Effector memory CD4-positive, alpha-beta T cell (primary cell): ENCODE measurements around the gene AOC2.
"Not testable (repeated sequence)": the region's sequence is repeated elsewhere in the genome, so short reads cannot be mapped to it uniquely, and the experiment has no call there.

Source experiments
- DNase-seq, 3 donors: peaks; one replicate each; pipeline ENCODE4 v3.0.0-alpha.2; 2020
- H3K27ac ChIP-seq: 2 replicates; pipeline ENCODE4 v1.7.0; 2013; ENCODE audit warnings: mild to moderate bottlenecking, low read length, moderate library complexity; ENCODE audit not compliant: insufficient read depth, poor library complexity, severe bottlenecking
- H3K27me3 ChIP-seq: replicated peaks from 2 replicates; pipeline ENCODE4 v1.7.0; 2013; ENCODE audit warnings: mild to moderate bottlenecking, low read length; ENCODE audit not compliant: insufficient read depth, control insufficient read depth, poor library complexity, severe bottlenecking
- H3K36me3 ChIP-seq: 2 replicates; pipeline ENCODE4 v1.7.0; 2013; ENCODE audit warnings: mild to moderate bottlenecking, low read length, moderate library complexity; ENCODE audit not compliant: control insufficient read depth, insufficient read depth
- H3K4me1 ChIP-seq: 2 replicates; pipeline ENCODE4 v1.7.0; 2013; ENCODE audit warnings: low read length, mild to moderate bottlenecking; ENCODE audit not compliant: control insufficient read depth, insufficient read depth, poor library complexity, severe bottlenecking
- H3K4me3 ChIP-seq: 2 replicates; pipeline ENCODE4 v1.7.0; 2013; ENCODE audit warnings: low read length, low read depth, mild to moderate bottlenecking; ENCODE audit not compliant: insufficient read depth, poor library complexity, severe bottlenecking
- H3K9me3 ChIP-seq: 2 replicates; pipeline ENCODE4 v1.7.0; 2013; ENCODE audit warnings: mild to moderate bottlenecking, low read length, moderate library complexity; ENCODE audit not compliant: control insufficient read depth

Gene AOC2

GRCh38 chr17:42845918-42846593 lies 1.7 kb downstream of the AOC2 start:
- H3K27ac ChIP-seq = no peak overlapping the region
- H3K9me3 ChIP-seq = no peaks in the 10 kb centered on the region
- H3K4me1 ChIP-seq = no peaks in the 10 kb centered on the region
- peaks cover 45% of the 10 kb centered on the region for H3K36me3 ChIP-seq
- no peak overlapping the region for H3K4me3 ChIP-seq
- no peaks in the 10 kb centered on the region for H3K27me3 ChIP-seq
- DNase-seq = no peak

- Histone ChIP-seq H3K27ac (no peak overlapping the region), H3K9me3 (no peaks in the 10 kb centered on the region), H3K4me1 (no peaks in the 10 kb centered on the region), H3K4me3 (no peak overlapping the region), H3K27me3 (no peaks in the 10 kb centered on the region), H3K36me3 (peaks cover 38% of the 10 kb centered on the region)
- no peak for DNase-seq
Observed at GRCh38 chr17:42846594-42847280, 2.4 kb downstream of the AOC2 start.

DNA sequence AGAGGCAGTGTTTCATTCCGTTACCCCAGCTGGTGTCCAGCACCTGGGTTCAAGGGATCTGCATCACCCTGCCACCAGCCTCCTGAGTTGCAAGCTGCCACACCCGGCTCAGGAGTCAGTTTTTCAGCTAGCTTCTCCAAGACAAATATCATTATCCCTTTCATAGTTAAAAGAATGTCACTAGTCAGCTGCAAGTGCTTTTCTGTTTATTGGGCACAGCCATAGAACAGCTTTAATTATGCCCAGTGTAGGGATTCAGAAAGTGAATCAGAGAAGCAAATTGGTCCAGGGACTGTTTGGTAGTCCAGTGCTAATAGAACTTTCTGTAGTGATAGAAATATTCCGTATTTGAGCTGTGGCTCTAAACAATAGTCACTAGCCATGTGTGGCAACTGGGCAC lies 3.7 kb downstream of the AOC2 start:
- Histone ChIP-seq H3K4me1 (no peaks in the 10 kb centered on the region), H3K9me3 (no peaks in the 10 kb centered on the region), H3K36me3 (peaks cover 25% of the 10 kb centered on the region), H3K4me3 (no peak overlapping the region), H3K27ac (no peak overlapping the region), H3K27me3 (no peaks in the 10 kb centered on the region)
- DNase-seq = no peak

GRCh38 chr17:42849031-42849430 lies 4.7 kb downstream of the AOC2 start:
- no peaks in the 10 kb centered on the region for H3K4me1 ChIP-seq
- no peaks in the 10 kb centered on the region for H3K27me3 ChIP-seq
- peaks cover 15% of the 10 kb centered on the region for H3K36me3 ChIP-seq
- H3K27ac ChIP-seq = no peak overlapping the region
- no peak for DNase-seq
- no peaks in the 10 kb centered on the region for H3K9me3 ChIP-seq
- no peak overlapping the region for H3K4me3 ChIP-seq

DNA sequence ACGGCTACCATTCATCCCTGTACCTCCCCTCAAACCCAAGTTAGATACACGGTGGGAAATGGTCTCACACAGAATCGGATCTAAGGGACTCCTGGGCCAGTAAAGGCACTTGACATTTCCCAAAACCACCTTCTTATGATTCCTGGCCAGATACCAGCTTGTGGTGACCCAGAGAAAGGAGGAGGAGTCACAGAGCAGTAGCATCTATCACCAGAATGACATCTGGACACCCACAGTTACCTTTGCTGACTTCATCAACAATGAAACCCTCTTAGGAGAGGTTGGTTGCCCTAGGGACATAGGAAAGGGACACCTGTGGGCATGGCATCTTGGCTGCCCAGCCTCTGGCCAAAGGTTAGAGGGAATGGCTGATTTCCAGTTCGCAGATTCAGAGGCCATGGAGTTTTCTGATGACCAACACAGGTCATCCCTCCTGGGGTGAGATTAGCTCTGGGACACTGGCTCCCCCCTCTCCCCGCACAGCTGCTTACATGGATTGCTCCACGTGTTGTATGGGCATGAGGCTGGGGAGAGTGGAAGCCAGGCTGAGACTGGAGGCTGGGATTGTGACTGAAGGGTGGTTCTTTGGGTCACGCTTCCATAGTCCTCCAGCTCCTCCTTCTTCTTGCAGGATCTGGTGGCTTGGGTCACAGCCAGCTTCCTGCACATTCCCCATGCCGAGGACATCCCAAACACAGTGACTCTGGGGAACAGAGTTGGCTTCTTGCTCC lies 5.2 kb downstream of the AOC2 start:
- Histone ChIP-seq H3K27ac (no peak overlapping the region), H3K27me3 (no peaks in the 10 kb centered on the region), H3K9me3 (no peaks in the 10 kb centered on the region), H3K4me1 (no peaks in the 10 kb centered on the region), H3K4me3 (no peak overlapping the region), H3K36me3 (peaks cover 9% of the 10 kb centered on the region)
- no peak for DNase-seq

GRCh38 chr17:42850954-42851353 lies 6.6 kb downstream of the AOC2 start, which contains the start of gene AOC3:
Gene AOC3, plus strand, starts transcription at chr17:42851199. Its CDS starts 145 bp downstream, at chr17:42851344.
- Histone ChIP-seq H3K36me3 (no peaks in the 10 kb centered on the region), H3K4me3 (no peak within 1 kb of the TSS), H3K9me3 (no peaks in the 10 kb centered on the region), H3K27me3 (no peaks in the 10 kb centered on the region), H3K27ac (no peak within 1 kb of the TSS), H3K4me1 (no peaks in the 10 kb centered on the region)
- no peak for DNase-seq

- not testable (repeated sequence) for H3K4me3 ChIP-seq, H3K27ac ChIP-seq, DNase-seq, H3K4me1 ChIP-seq, H3K36me3 ChIP-seq, H3K27me3 ChIP-seq, H3K9me3 ChIP-seq
Observed at GRCh38 chr17:42851371-42852240, 7.2 kb downstream of the AOC2 start.

DNA sequence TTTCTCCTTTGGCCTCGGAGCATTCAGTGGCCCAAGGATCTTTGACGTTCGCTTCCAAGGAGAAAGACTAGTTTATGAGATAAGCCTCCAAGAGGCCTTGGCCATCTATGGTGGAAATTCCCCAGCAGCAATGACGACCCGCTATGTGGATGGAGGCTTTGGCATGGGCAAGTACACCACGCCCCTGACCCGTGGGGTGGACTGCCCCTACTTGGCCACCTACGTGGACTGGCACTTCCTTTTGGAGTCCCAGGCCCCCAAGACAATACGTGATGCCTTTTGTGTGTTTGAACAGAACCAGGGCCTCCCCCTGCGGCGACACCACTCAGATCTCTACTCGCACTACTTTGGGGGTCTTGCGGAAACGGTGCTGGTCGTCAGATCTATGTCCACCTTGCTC lies 8.0 kb downstream of the AOC2 start:
- no peaks in the 10 kb centered on the region for H3K27me3 ChIP-seq
- no peak overlapping the region for H3K27ac ChIP-seq
- no peak overlapping the region for H3K4me3 ChIP-seq
- no peak for DNase-seq
- no peaks in the 10 kb centered on the region for H3K9me3 ChIP-seq
- no peaks in the 10 kb centered on the region for H3K36me3 ChIP-seq
- H3K4me1 ChIP-seq = no peaks in the 10 kb centered on the region

GRCh38 chr17:42853004-42853403 lies 8.6 kb downstream of the AOC2 start:
- Histone ChIP-seq H3K27me3 (no peaks in the 10 kb centered on the region), H3K9me3 (no peaks in the 10 kb centered on the region), H3K36me3 (no peaks in the 10 kb centered on the region), H3K4me1 (no peaks in the 10 kb centered on the region), H3K27ac (no peak overlapping the region), H3K4me3 (no peak overlapping the region)
- DNase-seq = no peak
